HepG2 (cell line): ENCODE data around the gene MPIG6B. TPM values are rescaled to one million over a fixed set of nuclear protein-coding genes. Genes with fewer than 3 reads are reported as not detected.

Experiments
- ATAC-seq: fragments of 200-7000 bp; cut with Tn5 transposase; 3 replicates; pipeline ENCODE4 v1.9.1; 2020; ENCODE audit warnings: mild to moderate bottlenecking, moderate library complexity
- BruUV-seq: library from RNA; stranded (reverse); fragments of 400-500 nt; replicated peaks from 2 replicates; lab custom pipeline; 2021; lab: Mats Ljungman, UMichigan
- CTCF ChIA-PET: fragments of 300-600 bp; formaldehyde crosslinking; extraction: SDS; loops from one replicate; lab custom pipeline; 2021; ENCODE audit warnings: low total read pairs, inconsistent platforms, low intra/inter-chr PET ratio; lab: Yijun Ruan, JAX
- POLR2A ChIA-PET: fragments of 350-600 bp; sonication (Branson Sonifier 250); formaldehyde crosslinking; loops from one replicate; lab custom pipeline; 2020; ENCODE audit warnings: antibody characterized with exemption, inconsistent platforms; lab: Yijun Ruan, JAX
- DNase-seq: peaks from one replicate; pipeline ENCODE4 v3.0.0-alpha.2; 2015; ENCODE audit warnings: low spot score
- FAIRE-seq: peaks from 3 replicates; lab custom pipeline; 2011; peaks lifted over from hg19 to GRCh38; lab: Jason Lieb, UNC
- H2AFZ ChIP-seq: one replicate; pipeline ENCODE4 v1.6.1; 2011; ENCODE audit warnings: low read length, inconsistent platforms
- H3K27ac ChIP-seq: fragments of 300-600 bp; 3 replicates; pipeline ENCODE4 v1.8.0; 2011; ENCODE audit warnings: mixed run types, mild to moderate bottlenecking, mixed read lengths, low read length, inconsistent platforms; ENCODE audit not compliant: insufficient read depth; ENCODE audit errors: extremely low read length
- H3K27me3 ChIP-seq, 2 experiments: fragments of 200-600 bp in 1 of 2; 2 replicates in 1 of 2; 3 replicates in 1 of 2; pipeline versions ENCODE4 v1.6.0 to v1.8.0; 2011; ENCODE audit warnings: low read length in 2 of 2, mild to moderate bottlenecking in 2 of 2, moderate library complexity in 2 of 2, inconsistent platforms in 1 of 2; ENCODE audit not compliant: insufficient read depth in 2 of 2, control insufficient read depth in 1 of 2
- H3K36me3 ChIP-seq, 2 experiments: fragments of 200-600 bp in 1 of 2; replicated peaks in 1 of 2; 2 replicates in 1 of 2; 3 replicates in 1 of 2; pipeline versions ENCODE4 v1.5.1 to v1.8.0; 2011; ENCODE audit warnings: low read length in 2 of 2, inconsistent platforms in 1 of 2; ENCODE audit not compliant: insufficient read depth in 2 of 2, control insufficient read depth in 1 of 2
- H3K4me1 ChIP-seq: 2 replicates; pipeline ENCODE4 v1.5.1; 2012; ENCODE audit warnings: low read length, inconsistent platforms; ENCODE audit not compliant: insufficient read depth
- H3K4me2 ChIP-seq: 2 replicates; pipeline ENCODE4 v1.6.0; 2011; ENCODE audit warnings: low read depth, low read length, inconsistent platforms
- H3K4me3 ChIP-seq, 3 experiments: fragments of 200-600 bp in 1 of 3; sonication (generic), shearing (Covaris generic) in 1 of 3; replicated peaks in 1 of 3; 2 replicates each; pipeline ENCODE4 v1.5.1; 2011 to 2016; ENCODE audit warnings: low read length in 3 of 3, inconsistent platforms in 2 of 3, low read depth in 2 of 3, mild to moderate bottlenecking in 2 of 3, control low read depth in 1 of 3, mixed read lengths in 1 of 3; ENCODE audit not compliant: insufficient read depth in 1 of 3
- H3K79me2 ChIP-seq: one replicate; pipeline ENCODE4 v1.6.1; 2011; ENCODE audit warnings: low read length, inconsistent platforms; ENCODE audit not compliant: insufficient read depth
- H3K9ac ChIP-seq: 2 replicates; pipeline ENCODE4 v1.6.0; 2011; ENCODE audit warnings: mild to moderate bottlenecking, low read depth, low read length, inconsistent platforms; ENCODE audit not compliant: insufficient read depth
- H3K9me3 ChIP-seq: 2 replicates; pipeline ENCODE4 v1.5.1; 2012; ENCODE audit warnings: mild to moderate bottlenecking, low read length
- H4K20me1 ChIP-seq: 2 replicates; pipeline ENCODE4 v1.6.0; 2011; ENCODE audit warnings: inconsistent platforms, mild to moderate bottlenecking, low read length, moderate library complexity; ENCODE audit not compliant: insufficient read depth
- HNRNPLL ChIP-seq: fragments of 200-400 bp; formaldehyde crosslinking; IDR thresholded peaks from 2 replicates; pipeline ENCODE4 v1.6.1; 2017; ENCODE audit warnings: mild to moderate bottlenecking, low read depth, low read length; ENCODE audit not compliant: poor library complexity, severe bottlenecking
- HOXD1 ChIP-seq: sonication (generic); formaldehyde crosslinking; IDR thresholded peaks from 2 replicates; pipeline ENCODE4 v1.5.0; 2020; ENCODE audit warnings: missing genetic modification reagents
- ZNF121 ChIP-seq: sonication (generic); formaldehyde crosslinking; IDR thresholded peaks from 2 replicates; pipeline ENCODE4 v1.5.0; 2020; ENCODE audit warnings: mild to moderate bottlenecking, missing genetic modification reagents
- ZNF225 ChIP-seq: sonication (generic); formaldehyde crosslinking; IDR thresholded peaks from 2 replicates; pipeline ENCODE4 v1.4.0; 2020; ENCODE audit warnings: mild to moderate bottlenecking, missing genetic modification reagents
- ZNF33B ChIP-seq: sonication (generic); formaldehyde crosslinking; IDR thresholded peaks from 2 replicates; pipeline ENCODE4 v1.5.1; 2020; ENCODE audit warnings: mild to moderate bottlenecking, missing genetic modification reagents
- WGBS: methylation state at CpG from one replicate; pipeline ENCODE4 v1.1.6; 2017; ENCODE audit warnings: low lambda C conversion rate; 5-methylcytosine and 5-hydroxymethylcytosine counted together
- in situ Hi-C: cut with HindIII; loops from 2 replicates; pipeline ENCODE4 v1.10.0; 2017; ENCODE audit warnings: low pct_unique_long_range_greater_than_20kb; ENCODE audit not compliant: extremely low pct_ligation_motif_present
- intact Hi-C: fragments of 100-400 bp; cut with micrococcal nuclease; formaldehyde crosslinking; loops from one replicate; pipeline ENCODE4 v1.10.0; 2022; ENCODE audit not compliant: unreplicated experiment
- polyA plus RNA-seq, 8 experiments: library from polyadenylated mRNA; depleted of rRNA in 3 of 8; stranded (reverse) in 7 of 8; unstranded in 1 of 8; fragments of >200 nt; fragmentation: Illumina TruSeq in 4 of 8; extraction: Trizol in 4 of 8; gene quantifications; 2 replicates each; pipeline versions ENCODE4 v1.2.1 to v1.2.3, GENCODE V29; 2011 to 2016; ENCODE audit warnings: low read depth in 4 of 8, missing spikeins in 1 of 8, mixed read lengths in 1 of 8; ENCODE audit not compliant: insufficient read depth in 1 of 8
- total RNA-seq, 5 experiments: library from RNA; depleted of rRNA; stranded (reverse); fragments of >200 nt; fragmentation: Illumina TruSeq; extraction: Trizol; gene quantifications; 2 replicates each; pipeline ENCODE4 v1.2.3, GENCODE V29; 2016; ENCODE audit warnings: low read depth in 1 of 5
- TF ChIP-seq, protein P1 (sequence below): sonication (generic); formaldehyde crosslinking; IDR thresholded peaks from 2 replicates; pipeline ENCODE4 v1.8.1; 2023; ENCODE audit warnings: mild to moderate bottlenecking, missing genetic modification reagents
- TF ChIP-seq, protein P2 (sequence below): sonication (generic); formaldehyde crosslinking; IDR thresholded peaks from 2 replicates; pipeline ENCODE4 v1.5.0; 2020; ENCODE audit warnings: mild to moderate bottlenecking, missing genetic modification reagents, borderline replicate concordance
- TF ChIP-seq, protein P3 (sequence below): sonication (generic); formaldehyde crosslinking; IDR thresholded peaks from 2 replicates; pipeline ENCODE4 v1.5.1; 2020; ENCODE audit warnings: mild to moderate bottlenecking, missing genetic modification reagents, moderate library complexity

Gene MPIG6B
- total and polyA plus RNA-seq, 2 of the 13 experiments (the other 11 are each of a cell fraction or from before 2014, with no cell fraction given) = not detected

DNA sequence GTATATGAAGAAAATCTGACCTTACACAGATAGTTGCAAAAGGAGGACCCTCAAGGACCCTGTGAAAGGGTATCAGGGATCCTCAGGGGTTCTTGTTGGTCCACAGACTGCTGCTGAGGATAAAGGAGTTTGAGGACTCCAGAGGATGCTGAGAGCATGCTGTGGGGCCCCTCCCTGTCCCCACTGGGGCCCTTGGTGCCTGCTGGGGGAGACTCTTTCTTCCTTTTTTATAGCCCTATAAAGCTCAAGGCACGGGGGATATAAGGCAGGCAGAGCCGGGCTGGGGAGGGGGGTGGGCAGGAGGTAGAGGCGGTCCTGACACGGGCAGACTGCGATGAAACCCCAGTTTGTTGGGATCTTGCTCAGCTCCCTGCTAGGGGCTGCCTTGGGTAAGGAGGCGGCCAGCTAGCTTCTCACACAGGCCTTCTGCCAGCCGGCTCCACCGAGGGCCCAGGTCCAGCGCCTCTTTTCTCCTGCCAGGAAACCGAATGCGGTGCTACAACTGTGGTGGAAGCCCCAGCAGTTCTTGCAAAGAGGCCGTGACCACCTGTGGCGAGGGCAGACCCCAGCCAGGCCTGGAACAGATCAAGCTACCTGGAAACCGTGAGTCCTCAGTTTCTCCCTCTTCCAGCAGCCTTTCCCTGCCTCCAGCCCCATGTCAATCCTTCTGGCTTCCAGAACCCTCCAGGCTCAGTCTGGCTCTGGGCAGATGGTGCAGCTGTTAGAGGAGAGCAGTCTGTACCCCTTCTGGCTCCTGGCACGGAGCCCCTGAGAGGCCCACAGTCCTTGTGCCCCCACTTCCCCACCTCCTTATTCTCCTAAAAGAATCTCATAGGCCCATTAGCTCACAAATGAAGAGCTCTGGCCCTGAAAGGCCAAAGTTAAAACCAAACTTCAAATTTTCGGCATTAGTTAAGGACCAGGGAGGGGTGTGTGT, 7.9 kb upstream of the MPIG6B start, which contains the start of gene LY6G6D:
LY6G6D (plus strand) TSS at position 327 of the 937 bp plus-strand sequence; CDS start at position 335, 8 bp downstream.
- H3K36me3 ChIP-seq = no peaks in the 10 kb centered on the region
- H3K9me3 ChIP-seq = no peaks in the 10 kb centered on the region
- CTCF ChIA-PET = no interaction called here
- H4K20me1 ChIP-seq = no peaks in the 10 kb centered on the region
- H3K4me1 ChIP-seq = peaks cover 25% of the 10 kb centered on the region
- H3K4me3 ChIP-seq = no peak within 1 kb of the TSS; a peak in 1 of 6 replicates
- TF ChIP-seq ZNF225 (0 out of 2 replicates have a peak, but pooled peaks have one; percentile 56), ZNF33B (CRISPR knock-in tag) (no peak), HNRNPLL (peak; percentile 23), HOXD1 (CRISPR knock-in tag) (0 out of 2 replicates have a peak, but pooled peaks have one; percentile 35), ZNF121 (CRISPR knock-in tag) (no peak)
- TF ChIP-seq, protein P1, sequence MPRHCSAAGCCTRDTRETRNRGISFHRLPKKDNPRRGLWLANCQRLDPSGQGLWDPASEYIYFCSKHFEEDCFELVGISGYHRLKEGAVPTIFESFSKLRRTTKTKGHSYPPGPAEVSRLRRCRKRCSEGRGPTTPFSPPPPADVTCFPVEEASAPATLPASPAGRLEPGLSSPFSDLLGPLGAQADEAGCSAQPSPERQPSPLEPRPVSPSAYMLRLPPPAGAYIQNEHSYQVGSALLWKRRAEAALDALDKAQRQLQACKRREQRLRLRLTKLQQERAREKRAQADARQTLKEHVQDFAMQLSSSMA (CRISPR knock-in tag) = no peak
- TF ChIP-seq, protein P2, sequence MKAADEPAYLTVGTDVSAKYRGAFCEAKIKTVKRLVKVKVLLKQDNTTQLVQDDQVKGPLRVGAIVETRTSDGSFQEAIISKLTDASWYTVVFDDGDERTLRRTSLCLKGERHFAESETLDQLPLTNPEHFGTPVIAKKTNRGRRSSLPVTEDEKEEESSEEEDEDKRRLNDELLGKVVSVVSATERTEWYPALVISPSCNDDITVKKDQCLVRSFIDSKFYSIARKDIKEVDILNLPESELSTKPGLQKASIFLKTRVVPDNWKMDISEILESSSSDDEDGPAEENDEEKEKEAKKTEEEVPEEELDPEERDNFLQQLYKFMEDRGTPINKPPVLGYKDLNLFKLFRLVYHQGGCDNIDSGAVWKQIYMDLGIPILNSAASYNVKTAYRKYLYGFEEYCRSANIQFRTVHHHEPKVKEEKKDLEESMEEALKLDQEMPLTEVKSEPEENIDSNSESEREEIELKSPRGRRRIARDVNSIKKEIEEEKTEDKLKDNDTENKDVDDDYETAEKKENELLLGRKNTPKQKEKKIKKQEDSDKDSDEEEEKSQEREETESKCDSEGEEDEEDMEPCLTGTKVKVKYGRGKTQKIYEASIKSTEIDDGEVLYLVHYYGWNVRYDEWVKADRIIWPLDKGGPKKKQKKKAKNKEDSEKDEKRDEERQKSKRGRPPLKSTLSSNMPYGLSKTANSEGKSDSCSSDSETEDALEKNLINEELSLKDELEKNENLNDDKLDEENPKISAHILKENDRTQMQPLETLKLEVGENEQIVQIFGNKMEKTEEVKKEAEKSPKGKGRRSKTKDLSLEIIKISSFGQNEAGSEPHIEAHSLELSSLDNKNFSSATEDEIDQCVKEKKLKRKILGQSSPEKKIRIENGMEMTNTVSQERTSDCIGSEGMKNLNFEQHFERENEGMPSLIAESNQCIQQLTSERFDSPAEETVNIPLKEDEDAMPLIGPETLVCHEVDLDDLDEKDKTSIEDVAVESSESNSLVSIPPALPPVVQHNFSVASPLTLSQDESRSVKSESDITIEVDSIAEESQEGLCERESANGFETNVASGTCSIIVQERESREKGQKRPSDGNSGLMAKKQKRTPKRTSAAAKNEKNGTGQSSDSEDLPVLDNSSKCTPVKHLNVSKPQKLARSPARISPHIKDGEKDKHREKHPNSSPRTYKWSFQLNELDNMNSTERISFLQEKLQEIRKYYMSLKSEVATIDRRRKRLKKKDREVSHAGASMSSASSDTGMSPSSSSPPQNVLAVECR (CRISPR knock-in tag) = no peak
- TF ChIP-seq, protein P3, sequence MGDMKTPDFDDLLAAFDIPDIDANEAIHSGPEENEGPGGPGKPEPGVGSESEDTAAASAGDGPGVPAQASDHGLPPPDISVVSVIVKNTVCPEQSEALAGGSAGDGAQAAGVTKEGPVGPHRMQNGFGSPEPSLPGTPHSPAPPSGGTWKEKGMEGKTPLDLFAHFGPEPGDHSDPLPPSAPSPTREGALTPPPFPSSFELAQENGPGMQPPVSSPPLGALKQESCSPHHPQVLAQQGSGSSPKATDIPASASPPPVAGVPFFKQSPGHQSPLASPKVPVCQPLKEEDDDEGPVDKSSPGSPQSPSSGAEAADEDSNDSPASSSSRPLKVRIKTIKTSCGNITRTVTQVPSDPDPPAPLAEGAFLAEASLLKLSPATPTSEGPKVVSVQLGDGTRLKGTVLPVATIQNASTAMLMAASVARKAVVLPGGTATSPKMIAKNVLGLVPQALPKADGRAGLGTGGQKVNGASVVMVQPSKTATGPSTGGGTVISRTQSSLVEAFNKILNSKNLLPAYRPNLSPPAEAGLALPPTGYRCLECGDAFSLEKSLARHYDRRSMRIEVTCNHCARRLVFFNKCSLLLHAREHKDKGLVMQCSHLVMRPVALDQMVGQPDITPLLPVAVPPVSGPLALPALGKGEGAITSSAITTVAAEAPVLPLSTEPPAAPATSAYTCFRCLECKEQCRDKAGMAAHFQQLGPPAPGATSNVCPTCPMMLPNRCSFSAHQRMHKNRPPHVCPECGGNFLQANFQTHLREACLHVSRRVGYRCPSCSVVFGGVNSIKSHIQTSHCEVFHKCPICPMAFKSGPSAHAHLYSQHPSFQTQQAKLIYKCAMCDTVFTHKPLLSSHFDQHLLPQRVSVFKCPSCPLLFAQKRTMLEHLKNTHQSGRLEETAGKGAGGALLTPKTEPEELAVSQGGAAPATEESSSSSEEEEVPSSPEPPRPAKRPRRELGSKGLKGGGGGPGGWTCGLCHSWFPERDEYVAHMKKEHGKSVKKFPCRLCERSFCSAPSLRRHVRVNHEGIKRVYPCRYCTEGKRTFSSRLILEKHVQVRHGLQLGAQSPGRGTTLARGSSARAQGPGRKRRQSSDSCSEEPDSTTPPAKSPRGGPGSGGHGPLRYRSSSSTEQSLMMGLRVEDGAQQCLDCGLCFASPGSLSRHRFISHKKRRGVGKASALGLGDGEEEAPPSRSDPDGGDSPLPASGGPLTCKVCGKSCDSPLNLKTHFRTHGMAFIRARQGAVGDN (CRISPR knock-in tag) = peak; percentile 30; the same call in 1 of the 2 replicates
- POLR2A ChIA-PET = interaction anchor here (0.6 to 5.1 kb wide), 12 partner anchors 9 to 187 kb away, joined by 3 to 31 read pairs (median 3); partner anchors contain the start of genes ABHD16A, DDAH2, HSPA1B and VARS1
- no peaks in the 10 kb centered on the region for H3K79me2 ChIP-seq
- FAIRE-seq = no peak
- H3K4me2 ChIP-seq = peak within 1 kb of the TSS; percentile 63
- in situ Hi-C loops = no loop called here
- no peak for DNase-seq
- H2AFZ ChIP-seq = peak within 1 kb of the TSS; percentile 5
- intact Hi-C loops = loop anchor here (5.0 kb wide), 1 partner anchor 33 kb away; the partner anchor contains the start of gene LY6G5C
- H3K27me3 ChIP-seq = peaks cover 12 to 51% of the 10 kb centered on the region in 2 experiments; a peak in 4 of 5 replicates
- H3K27ac ChIP-seq = no peak within 1 kb of the TSS
- no peak for ATAC-seq
- H3K9ac ChIP-seq = no peak within 1 kb of the TSS
- BruUV-seq = no TSS peak
- 43% methylated on average over 9 of the region's 16 CpGs for WGBS
